HG03196 (cell line): Measurements from ENCODE around the gene CPD.
"Not testable (repeated sequence)": the region's sequence is repeated elsewhere in the genome, so short reads cannot be mapped to it uniquely, and the experiment has no call there.

ENCODE experiments used
- ATAC-seq: cut with Tn5 transposase; IDR thresholded peaks from one replicate; pipeline ENCODE4 v1.9.1; 2021; ENCODE audit not compliant: unreplicated experiment

The CPD gene

DNA sequence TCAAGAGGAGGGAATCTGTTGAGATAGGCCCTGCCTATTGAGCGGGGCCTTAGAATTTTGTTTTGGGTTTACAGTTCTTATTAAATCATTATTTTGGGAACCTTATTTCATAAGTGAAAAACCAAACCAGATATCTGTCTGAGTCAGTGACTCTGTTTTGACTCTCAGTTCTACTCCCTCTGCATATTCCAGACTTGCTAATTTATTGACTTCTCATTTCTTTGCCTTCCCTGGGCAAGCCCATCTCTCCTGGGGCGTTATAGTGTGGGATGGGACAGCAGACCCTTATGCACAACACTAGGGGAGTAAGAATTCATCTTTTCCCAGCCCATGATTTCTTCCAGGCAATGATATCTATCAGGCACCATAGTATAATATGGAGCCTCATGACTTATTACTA lies 45.7 kb downstream of the CPD start:
- no peak for ATAC-seq

- ATAC-seq = no peak
Observed at GRCh38 chr17:30426292-30426691, 47.6 kb downstream of the CPD start.

GRCh38 chr17:30427611-30428010 lies 48.9 kb downstream of the CPD start:
- ATAC-seq = no peak

DNA sequence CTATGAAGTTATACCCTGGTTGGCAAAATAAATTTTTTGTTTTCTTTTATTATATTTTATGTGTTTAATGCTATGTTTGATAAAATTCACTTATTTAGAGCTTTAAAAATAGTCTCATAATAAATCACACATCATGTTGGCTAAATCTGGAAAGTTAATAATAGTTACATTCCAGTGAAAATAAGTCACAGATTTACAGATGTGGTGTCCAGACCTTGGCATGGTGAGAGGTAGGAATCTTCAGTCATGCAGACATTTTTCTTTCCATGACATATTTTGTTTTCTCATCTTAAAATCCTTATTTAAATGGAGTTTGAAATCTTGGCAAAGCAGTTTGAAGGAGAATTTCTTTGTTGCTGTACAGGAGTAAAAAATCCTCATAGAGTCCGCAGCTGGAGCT lies 50.4 kb downstream of the CPD start:
- no peak for ATAC-seq

DNA sequence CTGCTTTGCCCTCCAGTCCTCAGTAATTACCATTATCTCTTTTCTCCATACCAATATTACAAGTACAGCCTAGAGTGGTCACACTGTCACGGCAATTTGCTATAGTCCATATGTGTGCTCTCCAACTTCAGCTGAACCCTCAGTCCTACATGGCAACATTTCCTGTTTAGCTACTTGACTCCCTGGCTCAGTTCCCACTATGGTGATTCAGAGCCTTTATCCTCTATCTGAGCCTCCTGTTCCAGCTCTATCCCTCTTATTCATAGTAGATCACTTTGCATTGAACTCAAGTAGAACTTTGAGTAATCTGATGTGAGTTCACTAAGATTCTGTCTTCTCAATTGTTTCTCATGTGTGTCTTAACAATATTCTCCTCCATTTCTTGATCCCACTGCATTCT lies 54.8 kb downstream of the CPD start:
- no peak for ATAC-seq

GRCh38 chr17:30436729-30437128 lies 58.0 kb downstream of the CPD start:
- no peak for ATAC-seq

DNA sequence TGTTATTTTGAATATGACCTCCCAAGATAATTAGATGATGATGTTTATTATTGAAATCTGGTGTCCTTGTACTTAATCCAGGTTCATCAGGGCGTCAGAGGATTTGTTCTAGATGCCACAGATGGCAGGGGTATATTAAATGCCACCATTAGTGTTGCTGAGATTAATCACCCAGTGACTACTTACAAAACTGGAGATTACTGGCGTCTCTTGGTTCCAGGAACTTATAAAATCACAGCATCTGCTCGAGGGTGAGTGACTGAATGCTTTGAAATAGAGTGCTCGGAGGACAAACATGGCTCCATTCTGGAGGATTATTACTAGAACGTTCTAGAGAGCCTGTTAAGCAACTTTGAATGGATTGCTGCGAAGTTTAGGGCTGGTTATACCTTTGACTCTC lies 65.0 kb downstream of the CPD start:
- ATAC-seq = no peak

GRCh38 chr17:30446640-30447039 lies 67.9 kb downstream of the CPD start:
- not testable (repeated sequence) for ATAC-seq

DNA sequence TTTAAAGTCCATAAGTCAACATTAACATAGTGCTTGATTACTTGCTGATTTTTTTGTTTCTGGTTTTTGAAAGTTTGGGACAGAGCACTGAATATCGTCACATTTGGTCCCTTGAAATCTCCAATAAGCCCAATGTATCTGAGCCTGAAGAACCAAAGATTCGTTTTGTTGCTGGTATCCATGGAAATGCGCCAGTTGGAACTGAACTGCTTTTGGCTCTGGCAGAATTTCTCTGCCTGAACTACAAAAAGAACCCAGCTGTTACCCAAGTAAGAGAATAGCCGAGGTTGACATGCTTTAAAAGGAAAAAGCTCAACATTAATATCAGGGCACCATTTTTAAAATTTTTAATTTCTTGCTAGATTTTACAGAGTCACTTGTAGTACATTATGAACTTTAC lies 70.8 kb downstream of the CPD start:
- no peak for ATAC-seq

DNA sequence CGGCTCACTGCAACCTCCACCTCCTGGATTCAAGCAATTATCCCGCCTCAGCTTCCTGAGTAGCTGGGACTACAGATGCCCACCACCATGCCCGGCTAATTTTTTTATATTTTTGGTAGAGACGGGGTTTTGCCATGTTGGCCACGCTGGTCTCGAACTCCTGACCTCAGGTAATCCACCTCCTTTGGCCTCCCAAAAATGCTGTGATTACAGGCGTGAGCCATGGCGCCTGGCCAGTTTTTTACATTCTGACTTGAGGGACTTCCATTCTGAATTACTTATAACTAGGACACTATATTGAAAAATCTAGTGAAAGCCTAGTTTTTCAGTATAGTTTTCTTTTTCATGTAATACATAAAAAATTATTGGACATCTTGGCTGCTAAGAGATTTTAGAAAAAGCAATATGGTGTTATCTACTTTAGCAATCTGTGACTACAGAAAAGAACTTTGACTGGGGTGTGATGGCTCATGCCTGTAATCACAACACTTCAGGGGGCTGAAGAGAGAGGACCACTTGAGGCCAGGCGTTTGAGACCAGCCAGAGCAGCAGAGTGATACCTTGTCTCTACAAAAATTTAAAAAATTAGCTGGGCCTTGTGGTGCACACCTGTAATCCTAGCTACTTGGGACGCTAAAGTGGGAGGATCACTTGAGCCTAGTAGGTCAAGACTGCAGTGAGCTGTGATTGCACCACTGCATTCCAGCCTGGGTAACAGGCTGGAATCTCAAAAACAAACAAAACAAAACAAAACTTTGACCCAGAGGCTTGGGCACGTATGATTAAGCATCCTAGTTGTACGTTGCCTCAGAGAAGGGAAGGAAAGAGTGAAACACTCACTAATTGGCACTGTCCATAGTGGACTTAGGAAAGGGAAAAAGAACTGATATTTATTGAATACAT lies 71.6 kb downstream of the CPD start:
- no peak for ATAC-seq

GRCh38 chr17:30454635-30455034 lies 75.9 kb downstream of the CPD start:
- ATAC-seq = no peak

GRCh38 chr17:30458371-30458770 lies 79.6 kb downstream of the CPD start:
- no peak for ATAC-seq

GRCh38 chr17:30458797-30459413 lies 80.2 kb downstream of the CPD start:
- ATAC-seq = not testable (repeated sequence)

GRCh38 chr17:30468465-30468864 lies 89.7 kb downstream of the CPD start:
- ATAC-seq = no peak

- ATAC-seq = no peak
Observed at GRCh38 chr17:30472238-30472890, 93.6 kb downstream of the CPD start.

DNA sequence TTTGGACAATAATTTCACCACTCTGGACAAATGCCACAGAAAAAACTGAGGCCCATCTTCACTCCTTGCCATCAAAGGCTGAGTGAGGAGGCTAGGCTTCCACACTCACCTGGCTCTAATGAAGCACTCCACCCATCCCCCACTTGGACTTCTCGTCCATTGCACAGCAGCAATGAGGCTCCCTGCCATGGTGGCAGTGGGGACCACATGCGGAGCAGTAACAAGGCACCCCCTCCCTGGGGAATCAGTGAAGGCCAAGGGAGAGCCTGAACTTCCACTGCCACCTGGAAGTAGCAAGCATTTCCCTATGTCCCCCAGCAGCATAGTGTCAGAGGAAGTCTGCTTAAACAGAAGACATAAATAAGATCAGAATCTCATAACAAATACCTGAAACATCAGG lies 96.5 kb downstream of the CPD start:
- no peak for ATAC-seq

GRCh38 chr17:30476726-30477082 lies 98.0 kb downstream of the CPD start:
- ATAC-seq = peak; percentile 21

DNA sequence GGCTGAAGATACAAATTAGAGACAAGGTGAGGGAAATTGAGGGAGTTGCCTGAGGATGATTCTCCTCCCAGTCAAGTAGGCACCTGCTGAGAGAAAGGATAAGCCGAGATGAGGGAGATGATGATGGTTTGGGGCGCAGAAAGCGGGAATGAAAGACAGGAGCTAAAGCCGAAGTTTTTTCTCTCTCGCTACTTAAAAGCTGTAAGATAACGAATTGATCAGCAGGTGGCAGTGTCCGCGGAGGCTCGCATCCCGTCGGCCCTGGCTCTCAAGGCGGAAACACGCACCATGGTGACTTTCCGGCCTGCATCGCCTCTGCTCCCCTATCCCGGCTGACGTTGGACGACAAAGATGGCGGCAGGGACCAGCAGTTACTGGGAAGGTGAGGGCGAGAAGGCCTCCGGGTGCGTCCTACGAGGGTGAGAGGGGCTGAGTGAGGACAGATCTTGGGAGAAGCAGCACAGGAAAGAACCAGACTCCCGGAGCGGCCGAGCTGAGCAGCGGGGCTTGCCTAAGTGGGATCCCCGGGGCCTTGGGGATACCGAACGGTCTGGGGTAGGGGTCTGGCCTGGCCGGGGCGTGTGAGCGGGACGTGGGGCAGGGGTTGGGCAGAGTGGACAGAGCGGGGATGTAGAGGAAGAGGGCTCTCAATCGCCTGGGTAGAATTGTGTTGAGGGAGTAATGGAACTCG lies 98.5 kb downstream of the CPD start, which contains the start of gene GOSR1:
TSS of gene GOSR1 (plus strand) at position 326 of the 691 bp plus-strand sequence. CDS start at position 352, 26 bp downstream.
- peak; percentile 96 for ATAC-seq

GRCh38 chr17:30477774-30478115 lies 99.0 kb downstream of the CPD start:
- ATAC-seq = no peak

GRCh38 chr17:30482555-30482954 lies 103.8 kb downstream of the CPD start:
- no peak for ATAC-seq

GRCh38 chr17:30483159-30483558 lies 104.4 kb downstream of the CPD start:
- no peak for ATAC-seq
